ENCODE data around the gene LRP3. TPM values are rescaled to one million over a fixed set of nuclear protein-coding genes. Genes with fewer than 3 reads are reported as not detected.
"Not testable (repeated sequence)": the region's sequence is repeated elsewhere in the genome, so short reads cannot be mapped to it uniquely, and the experiment has no call there.

Gene LRP3
- total RNA-seq, 2 experiments from 2014 or later = 0.11 TPM; not detected in 1

DNA sequence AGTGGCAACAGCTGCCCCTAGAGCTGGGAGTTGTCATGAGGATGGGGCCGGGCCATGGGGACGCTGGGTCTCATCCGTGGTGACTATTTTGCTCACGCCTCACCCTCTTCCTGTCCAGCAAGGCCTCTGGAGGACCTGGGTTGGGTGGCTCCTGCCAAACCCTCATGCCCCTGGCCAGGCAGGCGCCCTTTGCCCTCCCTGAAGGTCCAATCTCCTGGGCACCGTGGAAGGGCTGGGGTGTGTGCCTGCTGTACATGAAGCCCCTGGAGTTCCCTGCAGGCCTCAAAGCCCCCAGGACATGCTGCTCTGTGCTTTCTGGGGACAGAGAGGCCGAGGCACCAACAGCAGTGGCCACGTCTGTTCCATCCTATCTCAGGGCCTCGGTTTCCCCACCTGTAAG is 13.8 kb downstream of the LRP3 start:
- Mint-ChIP-seq H3K4me1 (ENCODE audit: low read depth) (no peaks in the 10 kb centered on the region), H3K27ac (no peak overlapping the region), H3K27me3 (no peaks in the 10 kb centered on the region), H3K4me3 (no peak overlapping the region), H3K36me3 (ENCODE audit: low read depth) (no peaks in the 10 kb centered on the region), H3K9me3 (no peaks in the 10 kb centered on the region)
- ChIA-PET CTCF (no interaction called here), POLR2A (no interaction called here)
- H3K4me3 ChIP-seq (ENCODE audit: low read length) = no peak overlapping the region
- H3K9me3 ChIP-seq (ENCODE audit: control insufficient read depth in 1 of 2, insufficient read depth in 1 of 2, low read length in 2 of 2) = no peaks in the 10 kb centered on the region
- no peak for DNase-seq
- TF ChIP-seq, protein P1, sequence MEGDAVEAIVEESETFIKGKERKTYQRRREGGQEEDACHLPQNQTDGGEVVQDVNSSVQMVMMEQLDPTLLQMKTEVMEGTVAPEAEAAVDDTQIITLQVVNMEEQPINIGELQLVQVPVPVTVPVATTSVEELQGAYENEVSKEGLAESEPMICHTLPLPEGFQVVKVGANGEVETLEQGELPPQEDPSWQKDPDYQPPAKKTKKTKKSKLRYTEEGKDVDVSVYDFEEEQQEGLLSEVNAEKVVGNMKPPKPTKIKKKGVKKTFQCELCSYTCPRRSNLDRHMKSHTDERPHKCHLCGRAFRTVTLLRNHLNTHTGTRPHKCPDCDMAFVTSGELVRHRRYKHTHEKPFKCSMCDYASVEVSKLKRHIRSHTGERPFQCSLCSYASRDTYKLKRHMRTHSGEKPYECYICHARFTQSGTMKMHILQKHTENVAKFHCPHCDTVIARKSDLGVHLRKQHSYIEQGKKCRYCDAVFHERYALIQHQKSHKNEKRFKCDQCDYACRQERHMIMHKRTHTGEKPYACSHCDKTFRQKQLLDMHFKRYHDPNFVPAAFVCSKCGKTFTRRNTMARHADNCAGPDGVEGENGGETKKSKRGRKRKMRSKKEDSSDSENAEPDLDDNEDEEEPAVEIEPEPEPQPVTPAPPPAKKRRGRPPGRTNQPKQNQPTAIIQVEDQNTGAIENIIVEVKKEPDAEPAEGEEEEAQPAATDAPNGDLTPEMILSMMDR (IDR thresholded peaks at IDR 0.05) = no peak
- no peaks in the 10 kb centered on the region for H3K4me1 ChIP-seq (ENCODE audit: insufficient read depth, low read length)
- H3K36me3 ChIP-seq (ENCODE audit: insufficient read depth, low read length) = no peaks in the 10 kb centered on the region
- no peaks in the 10 kb centered on the region for H3K27me3 ChIP-seq (ENCODE audit: control insufficient read depth in 1 of 2, insufficient read depth in 2 of 2, low read length in 2 of 2)
- ATAC-seq (ENCODE audit: poor library complexity) = no peak
- intact Hi-C loops (cut with DNase I, micrococcal nuclease) = no loop called here
- no peak overlapping the region for H3K27ac ChIP-seq (ENCODE audit: low read depth in 1 of 2, low read length in 2 of 2)

DNA sequence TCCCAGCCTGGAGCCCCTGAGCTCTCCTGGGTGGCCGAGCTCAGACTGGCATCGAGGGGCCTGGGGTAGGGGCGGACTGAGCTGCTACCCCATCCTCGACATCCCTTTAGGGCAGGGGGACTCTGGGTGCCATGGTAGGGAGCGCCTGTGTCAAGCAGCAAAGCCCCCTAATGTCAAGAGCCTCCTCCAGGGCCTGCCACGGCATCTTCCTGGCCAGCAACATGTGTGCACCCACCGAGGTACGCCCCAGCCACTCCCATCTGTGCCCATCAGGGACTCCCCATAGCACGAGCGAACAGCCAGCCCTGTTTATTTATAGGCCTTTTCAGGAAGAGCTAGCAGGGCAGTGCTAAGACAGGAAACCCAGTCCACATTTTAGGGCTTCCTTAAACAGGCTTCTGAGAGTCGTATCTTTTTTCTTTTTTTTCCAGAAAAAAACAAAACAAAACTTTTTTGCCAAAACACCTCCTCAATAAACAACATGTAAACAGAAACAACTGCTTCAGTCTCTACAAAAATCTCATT is 14.3 kb downstream of the LRP3 start:
- Histone ChIP-seq H3K27ac (ENCODE audit: low read depth in 1 of 2, low read length in 2 of 2) (no peak overlapping the region), H3K27me3 (ENCODE audit: control insufficient read depth in 1 of 2, insufficient read depth in 2 of 2, low read length in 2 of 2) (no peaks in the 10 kb centered on the region), H3K4me3 (ENCODE audit: low read length) (no peak overlapping the region), H3K36me3 (ENCODE audit: insufficient read depth, low read length) (no peaks in the 10 kb centered on the region), H3K4me1 (ENCODE audit: insufficient read depth, low read length) (no peaks in the 10 kb centered on the region), H3K9me3 (ENCODE audit: control insufficient read depth in 1 of 2, insufficient read depth in 1 of 2, low read length in 2 of 2) (no peaks in the 10 kb centered on the region)
- no peak for ATAC-seq (ENCODE audit: poor library complexity)
- no peaks in the 10 kb centered on the region for H3K27me3 Mint-ChIP-seq
- H3K27ac Mint-ChIP-seq = no peak overlapping the region
- H3K9me3 Mint-ChIP-seq = no peaks in the 10 kb centered on the region
- H3K4me1 Mint-ChIP-seq (ENCODE audit: low read depth) = no peaks in the 10 kb centered on the region
- H3K36me3 Mint-ChIP-seq (ENCODE audit: low read depth) = no peaks in the 10 kb centered on the region
- intact Hi-C loops (cut with DNase I, micrococcal nuclease) = no loop called here
- TF ChIP-seq, protein P1 (IDR thresholded peaks at IDR 0.05) = no peak
- DNase-seq = no peak
- ChIA-PET POLR2A (no interaction called here), CTCF (no interaction called here)
- H3K4me3 Mint-ChIP-seq = no peak overlapping the region

DNA sequence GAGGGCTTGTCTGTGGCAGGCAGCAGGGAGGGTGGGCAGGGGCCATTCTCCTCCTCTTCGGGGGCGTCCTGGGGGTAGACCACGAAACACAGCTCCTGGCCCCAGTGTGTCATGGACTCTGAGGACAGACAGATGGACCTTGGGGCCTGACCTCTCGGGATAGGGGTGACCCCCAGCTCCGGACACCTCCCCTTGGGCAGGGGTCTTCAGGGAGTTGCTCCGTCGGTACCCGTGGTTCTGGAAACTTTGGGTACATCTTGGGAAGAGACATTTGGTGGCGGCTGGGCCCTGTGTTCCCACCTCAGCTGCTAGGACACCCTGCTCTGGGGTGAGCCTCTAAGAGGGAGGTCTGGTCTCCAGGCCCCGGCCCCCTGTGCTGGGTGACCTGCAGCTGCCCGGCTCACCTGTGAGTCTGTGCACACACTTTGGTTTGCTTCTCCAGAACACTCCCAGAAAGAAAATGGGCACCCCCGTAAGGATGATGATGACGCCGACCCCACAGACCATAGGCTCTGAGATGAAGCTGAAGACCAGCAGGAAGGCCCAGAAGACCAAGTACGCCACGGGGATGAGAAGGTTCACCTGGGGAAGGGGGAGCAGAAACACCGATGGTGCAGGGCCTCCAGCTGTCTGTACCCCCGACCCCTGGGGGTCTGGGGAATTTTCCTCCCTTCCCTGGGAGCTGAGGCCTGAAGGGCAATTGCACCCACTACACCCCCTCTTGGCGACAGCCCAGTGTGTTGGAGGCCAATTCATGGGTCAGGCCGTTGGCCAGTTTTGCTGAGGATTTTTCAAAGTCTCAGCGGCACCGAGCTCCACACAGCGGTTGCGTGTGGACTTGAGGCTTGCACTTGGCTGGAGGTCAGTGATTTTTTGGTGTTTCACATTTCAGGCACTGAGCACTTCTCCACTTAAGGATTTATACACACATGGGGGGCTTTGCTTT is 15.0 kb downstream of the LRP3 start:
- Mint-ChIP-seq H3K9me3 (no peaks in the 10 kb centered on the region), H3K27ac (no peak overlapping the region), H3K36me3 (ENCODE audit: low read depth) (no peaks in the 10 kb centered on the region), H3K4me1 (ENCODE audit: low read depth) (no peaks in the 10 kb centered on the region), H3K4me3 (no peak overlapping the region), H3K27me3 (no peaks in the 10 kb centered on the region)
- Histone ChIP-seq H3K36me3 (ENCODE audit: insufficient read depth, low read length) (no peaks in the 10 kb centered on the region), H3K4me3 (ENCODE audit: low read length) (no peak overlapping the region), H3K4me1 (ENCODE audit: insufficient read depth, low read length) (no peaks in the 10 kb centered on the region), H3K27ac (ENCODE audit: low read depth in 1 of 2, low read length in 2 of 2) (no peak overlapping the region), H3K9me3 (ENCODE audit: control insufficient read depth in 1 of 2, insufficient read depth in 1 of 2, low read length in 2 of 2) (no peaks in the 10 kb centered on the region), H3K27me3 (ENCODE audit: control insufficient read depth in 1 of 2, insufficient read depth in 2 of 2, low read length in 2 of 2) (no peaks in the 10 kb centered on the region)
- TF ChIP-seq, protein P1 (IDR thresholded peaks at IDR 0.05) = no peak
- DNase-seq (no peak), ATAC-seq (ENCODE audit: poor library complexity) (no peak)
- CTCF ChIA-PET = no interaction called here
- intact Hi-C loops (cut with DNase I, micrococcal nuclease) = no loop called here
- POLR2A ChIA-PET = no interaction called here

DNA sequence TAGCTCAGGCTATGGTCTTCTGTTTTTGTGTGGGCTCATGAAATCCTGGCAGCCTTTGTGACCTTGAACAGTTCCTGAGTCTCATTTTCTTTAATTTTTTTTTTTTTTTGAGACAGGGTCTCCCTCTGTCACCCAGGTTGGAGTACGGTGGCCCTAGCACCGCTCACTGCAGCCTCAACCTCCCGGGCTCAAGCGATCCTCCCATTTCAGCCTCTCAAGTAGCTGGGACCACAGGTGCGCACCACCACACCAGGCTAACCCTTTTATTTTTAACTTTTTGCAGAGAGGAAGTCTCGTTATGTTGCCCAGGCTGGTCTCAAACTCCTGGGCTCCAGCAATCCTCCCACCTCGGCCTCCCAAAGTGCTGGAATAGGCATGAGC is 15.7 kb downstream of the LRP3 start:
- H3K27me3 Mint-ChIP-seq; H3K36me3 ChIP-seq (ENCODE audit: insufficient read depth, low read length); CTCF ChIA-PET; H3K27ac Mint-ChIP-seq; H3K9me3 Mint-ChIP-seq; POLR2A ChIA-PET; H3K4me3 Mint-ChIP-seq; H3K27ac ChIP-seq (ENCODE audit: low read depth in 1 of 2, low read length in 2 of 2); H3K36me3 Mint-ChIP-seq (ENCODE audit: low read depth); DNase-seq; intact Hi-C loops (cut with DNase I, micrococcal nuclease); H3K4me1 ChIP-seq (ENCODE audit: insufficient read depth, low read length); H3K4me1 Mint-ChIP-seq (ENCODE audit: low read depth); H3K9me3 ChIP-seq (ENCODE audit: control insufficient read depth in 1 of 2, insufficient read depth in 1 of 2, low read length in 2 of 2); ATAC-seq (ENCODE audit: poor library complexity); H3K27me3 ChIP-seq (ENCODE audit: control insufficient read depth in 1 of 2, insufficient read depth in 2 of 2, low read length in 2 of 2); H3K4me3 ChIP-seq (ENCODE audit: low read length): not testable (repeated sequence)

Measured in CD4-positive, alpha-beta T cell (primary cell).